Small intestine (tissue), 7 donors: ENCODE results near the gene RAD51B. TPM values are rescaled to one million over a fixed set of nuclear protein-coding genes. Genes with fewer than 3 reads are reported as not detected.
A peak's percentile ranks its signal among the peaks of the same experiment; 100 is the strongest.

ENCODE experiments used
- DNase-seq, 2 donors: peaks; one replicate each; pipeline versions ENCODE4 v3.0.0 to v3.0.0-alpha.2; 2013
- FAIRE-seq: peaks from 2 replicates; lab custom pipeline; 2012; peaks lifted over from hg19 to GRCh38; lab: Jason Lieb, UNC
- H3K27ac ChIP-seq, 3 donors: one replicate each; pipeline ENCODE4 v1.5.1; 2013; ENCODE audit warnings: low read length in 2 of 3, mild to moderate bottlenecking in 2 of 3, control low read depth in 1 of 3, inconsistent platforms in 1 of 3, low read depth in 1 of 3, moderate library complexity in 1 of 3
- H3K27me3 ChIP-seq, 3 donors: one replicate each; pipeline ENCODE4 v1.6.1; 2013; ENCODE audit warnings: low read length in 3 of 3, inconsistent platforms in 1 of 3; ENCODE audit not compliant: control insufficient read depth in 3 of 3, insufficient read depth in 3 of 3
- H3K36me3 ChIP-seq, 3 donors: one replicate each; pipeline ENCODE4 v1.6.1; 2013; ENCODE audit warnings: low read length in 3 of 3, inconsistent platforms in 1 of 3, low read depth in 1 of 3, mild to moderate bottlenecking in 1 of 3, moderate library complexity in 1 of 3; ENCODE audit not compliant: control insufficient read depth in 3 of 3, insufficient read depth in 2 of 3
- H3K4me1 ChIP-seq, 3 donors: one replicate each; pipeline ENCODE4 v1.6.1; 2013; ENCODE audit warnings: low read length in 2 of 3, inconsistent platforms in 1 of 3, low read depth in 1 of 3, mild to moderate bottlenecking in 1 of 3, moderate library complexity in 1 of 3; ENCODE audit not compliant: control insufficient read depth in 3 of 3, insufficient read depth in 2 of 3
- H3K4me3 ChIP-seq, 3 donors: one replicate each; pipeline ENCODE4 v1.5.1; 2013; ENCODE audit warnings: low read length in 3 of 3, control low read depth in 1 of 3, inconsistent platforms in 1 of 3, low read depth in 1 of 3, mild to moderate bottlenecking in 1 of 3, moderate library complexity in 1 of 3
- H3K9me3 ChIP-seq, 2 donors: one replicate each; pipeline ENCODE4 v1.6.1; 2013; ENCODE audit warnings: low read depth in 1 of 2, low read length in 1 of 2; ENCODE audit not compliant: control insufficient read depth in 2 of 2, insufficient read depth in 1 of 2
- WGBS, 3 donors: extraction: QIAGEN DNeasy Blood & Tissue Kit; methylation state at CpG; one replicate each; pipeline ENCODE4 v1.1.7; 2013; 5-methylcytosine and 5-hydroxymethylcytosine counted together
- polyA plus RNA-seq, 4 donors: library from polyadenylated mRNA; stranded (reverse) in 3 of 4; unstranded in 1 of 4; fragments of 200-250 nt in 3 of 4; fragments of 120-200 nt in 1 of 4; gene quantifications; one replicate each; pipeline versions ENCODE4 v1.2.1 to v1.2.3, GENCODE V29; 2013
- donor health status: healthy with polysubstance abuse.
- donor health status: control.
- donor health status: control.
- donor health status: Bipolar disorder and iron deficiency.
- donor health status: healthy.

Gene RAD51B
- polyA plus RNA-seq, 4 donors, result 1.1 to 9.0 (median 4.1) TPM

- H3K27ac ChIP-seq, result no peak overlapping the region
- H3K4me1 ChIP-seq, result peaks cover 5 to 64% (median 26%) of the 10 kb centered on the region in 3 donors
- H3K9me3 ChIP-seq, result no peaks in the 10 kb centered on the region
- no peaks in the 10 kb centered on the region for H3K27me3 ChIP-seq
- 83 to 89% (median 83%) methylated on average over 3 of the region's 3 CpGs for WGBS, 3 donors
- no peak for DNase-seq
- no peak for FAIRE-seq
- no peak overlapping the region for H3K4me3 ChIP-seq
- no peaks in the 10 kb centered on the region for H3K36me3 ChIP-seq
These were observed 415.4 kb downstream of the RAD51B start for GRCh38 chr14:68235011-68235410.

GRCh38 chr14:68236582-68237458, 417.2 kb downstream of the RAD51B start:
- Histone ChIP-seq H3K4me3 (no peak overlapping the region), H3K27ac (no peak overlapping the region), H3K9me3 (no peaks in the 10 kb centered on the region), H3K27me3 (no peaks in the 10 kb centered on the region), H3K4me1 (peaks cover 8 to 64% (median 26%) of the 10 kb centered on the region in 3 donors), H3K36me3 (no peaks in the 10 kb centered on the region)
- FAIRE-seq, result no peak
- WGBS, 3 donors, result 34 to 63% (median 48%) methylated on average over 1 of the region's 1 CpG
- no peak for DNase-seq

DNA sequence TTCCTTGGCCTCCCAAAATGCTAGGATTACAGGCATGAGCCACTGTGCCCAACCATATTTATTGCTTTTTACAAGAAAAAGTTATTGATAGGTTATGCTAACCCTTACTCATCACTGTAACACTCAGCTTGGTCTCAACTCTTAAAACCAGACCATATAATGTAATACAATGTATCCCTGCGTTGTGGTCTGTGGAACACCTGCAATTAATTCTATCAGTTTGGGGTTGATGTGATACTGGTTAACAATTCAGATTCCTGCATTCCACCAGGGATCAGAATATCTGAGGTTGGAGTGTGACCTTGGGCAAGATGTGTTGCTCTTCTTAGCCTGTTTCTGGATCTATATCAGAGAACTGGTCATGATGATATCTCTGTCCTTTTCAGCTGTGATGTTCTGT, 419.0 kb downstream of the RAD51B start:
- 50 to 83% (median 56%) methylated on average over 1 of the region's 1 CpG for whole genome bisulfite sequencing, 3 donors
- Histone ChIP-seq H3K36me3 (no peaks in the 10 kb centered on the region), H3K27ac (peak overlapping the region; percentile 75 to 91 (median 86)), H3K9me3 (no peaks in the 10 kb centered on the region), H3K4me1 (peaks cover 10 to 64% (median 16%) of the 10 kb centered on the region in 3 donors), H3K4me3 (no peak overlapping the region), H3K27me3 (no peaks in the 10 kb centered on the region)
- DNase-seq (peak in 1 of 2 donors; percentile 29), FAIRE-seq (no peak)

GRCh38 chr14:68238976-68239375, 419.4 kb downstream of the RAD51B start:
- Histone ChIP-seq H3K27ac (peak overlapping the region; percentile 75 to 91 (median 86)), H3K9me3 (no peaks in the 10 kb centered on the region)
- WGBS, 3 donors, result 11 to 54% (median 40%) methylated on average over 3 of the region's 3 CpGs

DNA sequence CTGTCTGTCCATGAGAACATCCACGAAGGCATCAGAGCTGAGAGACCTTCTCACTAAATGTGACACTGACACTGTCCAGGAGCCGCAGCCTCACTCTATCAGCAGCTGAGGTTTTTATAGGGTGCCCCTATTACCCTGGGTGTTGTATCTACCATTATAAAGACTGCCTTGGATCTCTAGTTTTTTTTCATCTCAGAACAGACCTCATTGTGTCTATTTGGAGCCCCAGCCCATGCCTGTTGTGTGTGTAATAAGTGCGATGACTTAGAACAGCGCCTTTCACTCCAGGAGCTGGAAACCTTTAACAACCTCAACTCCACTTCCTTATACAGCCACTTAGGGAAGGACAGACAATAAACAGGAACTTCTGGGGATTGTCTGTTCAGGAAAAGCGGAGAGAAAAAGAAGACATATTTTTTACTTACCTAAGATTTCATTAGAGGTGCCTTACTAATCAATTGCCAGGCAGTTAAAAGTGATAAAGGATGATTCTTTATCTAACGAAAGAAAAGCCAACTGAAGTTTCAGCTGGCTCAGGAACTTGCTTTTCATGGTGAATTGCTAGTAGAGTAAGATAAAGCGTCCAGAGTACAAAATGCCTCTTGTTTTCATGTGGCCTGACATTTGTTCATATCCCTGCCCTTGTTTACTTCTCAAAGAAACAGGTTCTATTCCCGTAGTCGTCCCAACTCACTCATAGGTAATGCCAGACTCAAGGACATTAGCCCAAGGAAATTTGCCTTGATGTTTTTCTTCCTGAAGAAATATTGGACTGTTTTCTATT, 420.6 kb downstream of the RAD51B start:
- DNase-seq, result peak; percentile 80 to 84
- H3K4me1 ChIP-seq, result peaks cover 10 to 78% (median 29%) of the 10 kb centered on the region in 3 donors

More at GRCh38 chr14:68238976-68239375, 419.4 kb downstream of the RAD51B start:
- Histone ChIP-seq H3K27me3 (no peaks in the 10 kb centered on the region), H3K4me1 (peaks cover 10 to 66% (median 17%) of the 10 kb centered on the region in 3 donors), H3K4me3 (no peak overlapping the region), H3K36me3 (no peaks in the 10 kb centered on the region)
- peak; percentile 44 to 66 for DNase-seq
- FAIRE-seq, result no peak

DNA sequence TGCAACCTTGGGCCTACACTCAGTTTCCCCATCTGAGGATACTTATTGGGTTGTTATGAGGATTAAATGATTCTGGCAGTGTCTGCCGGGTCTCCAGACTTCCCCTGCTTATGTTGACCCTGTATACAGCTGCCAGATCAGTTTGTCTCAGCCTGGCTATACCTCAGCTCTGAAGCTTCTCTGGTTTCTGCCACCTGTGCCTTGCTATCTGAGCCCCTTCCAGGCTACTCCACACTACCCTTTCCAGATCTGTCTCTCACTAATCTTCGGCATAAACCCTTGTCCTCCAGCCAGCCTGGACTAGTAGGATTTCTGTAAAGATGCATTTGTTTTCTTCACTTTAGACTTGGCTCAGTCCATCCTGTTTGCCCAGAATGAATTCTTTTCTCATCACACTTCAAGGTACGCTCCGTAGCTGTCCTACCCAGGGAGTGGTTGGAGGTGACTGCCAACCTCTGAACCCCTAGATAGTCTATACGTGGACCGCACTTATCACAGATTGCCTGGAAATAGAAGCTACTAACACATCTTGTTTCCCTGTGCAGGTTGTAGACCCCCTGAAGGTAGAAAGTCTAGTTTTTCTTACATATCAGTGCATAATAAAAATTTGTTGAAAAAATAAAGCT, 422.4 kb downstream of the RAD51B start:
- Histone ChIP-seq H3K27ac (peak overlapping the region; percentile 60 to 91 (median 91)), H3K4me3 (no peak overlapping the region), H3K36me3 (no peaks in the 10 kb centered on the region), H3K27me3 (no peaks in the 10 kb centered on the region), H3K4me1 (peaks cover 15 to 87% (median 39%) of the 10 kb centered on the region in 3 donors), H3K9me3 (no peaks in the 10 kb centered on the region)
- 17 to 66% (median 54%) methylated on average over 6 of the region's 6 CpGs for WGBS, 3 donors
- FAIRE-seq, result no peak
- peak; percentile 58 to 85 for DNase-seq

More for the DNA sequence above, 420.6 kb downstream of the RAD51B start:
- no peak overlapping the region for H3K4me3 ChIP-seq
- 16 to 56% (median 35%) methylated on average over 9 of the region's 9 CpGs for WGBS, 3 donors
- FAIRE-seq, result no peak
- no peaks in the 10 kb centered on the region for H3K36me3 ChIP-seq
- no peaks in the 10 kb centered on the region for H3K27me3 ChIP-seq
- H3K27ac ChIP-seq, result peak overlapping the region; percentile 75 to 91 (median 86)
- no peaks in the 10 kb centered on the region for H3K9me3 ChIP-seq

- H3K9me3 ChIP-seq, result no peaks in the 10 kb centered on the region
- FAIRE-seq (no peak), DNase-seq (peak; percentile 52 to 83)
- peaks cover 17 to 91% (median 36%) of the 10 kb centered on the region in 3 donors for H3K4me1 ChIP-seq
- whole genome bisulfite sequencing, 3 donors, result 30 to 43% (median 33%) methylated on average over 3 of the region's 3 CpGs
- H3K27me3 ChIP-seq, result no peaks in the 10 kb centered on the region
- H3K27ac ChIP-seq, result peak overlapping the region in 2 of 3 donors; percentile 41 to 91
- no peaks in the 10 kb centered on the region for H3K36me3 ChIP-seq
- no peak overlapping the region for H3K4me3 ChIP-seq
These were observed 424.0 kb downstream of the RAD51B start for GRCh38 chr14:68243450-68244010.
